Measurements from ENCODE around the gene FXR2.

GRCh38 chr17:7572588-7573323 is 41.9 kb downstream of the FXR2 start:
- TF ChIP-seq EZH2 (IDR thresholded peaks at IDR 0.05; ENCODE audit: borderline replicate concordance, low read depth, low read length, severe bottlenecking) (no peak), POLR2AphosphoS5 (IDR thresholded peaks at IDR 0.05; ENCODE audit: insufficient read depth, low read depth, low read length) (peak; percentile 100), POLR2A (IDR thresholded peaks at IDR 0.05; ENCODE audit: low read depth, low read length) (peak; percentile 99), MYC (IDR thresholded peaks at IDR 0.05; ENCODE audit: low read depth, low read length) (no peak), FOS (IDR thresholded peaks at IDR 0.05; ENCODE audit: borderline replicate concordance, insufficient read depth, low read length) (no peak), JUN (IDR thresholded peaks at IDR 0.05; ENCODE audit: borderline replicate concordance, insufficient read depth, insufficient read length, low read depth) (no peak), GATA2 (IDR thresholded peaks at IDR 0.05; ENCODE audit: insufficient read depth, insufficient read length, low read depth, low read length) (no peak)
- TF ChIP-seq, protein P1, sequence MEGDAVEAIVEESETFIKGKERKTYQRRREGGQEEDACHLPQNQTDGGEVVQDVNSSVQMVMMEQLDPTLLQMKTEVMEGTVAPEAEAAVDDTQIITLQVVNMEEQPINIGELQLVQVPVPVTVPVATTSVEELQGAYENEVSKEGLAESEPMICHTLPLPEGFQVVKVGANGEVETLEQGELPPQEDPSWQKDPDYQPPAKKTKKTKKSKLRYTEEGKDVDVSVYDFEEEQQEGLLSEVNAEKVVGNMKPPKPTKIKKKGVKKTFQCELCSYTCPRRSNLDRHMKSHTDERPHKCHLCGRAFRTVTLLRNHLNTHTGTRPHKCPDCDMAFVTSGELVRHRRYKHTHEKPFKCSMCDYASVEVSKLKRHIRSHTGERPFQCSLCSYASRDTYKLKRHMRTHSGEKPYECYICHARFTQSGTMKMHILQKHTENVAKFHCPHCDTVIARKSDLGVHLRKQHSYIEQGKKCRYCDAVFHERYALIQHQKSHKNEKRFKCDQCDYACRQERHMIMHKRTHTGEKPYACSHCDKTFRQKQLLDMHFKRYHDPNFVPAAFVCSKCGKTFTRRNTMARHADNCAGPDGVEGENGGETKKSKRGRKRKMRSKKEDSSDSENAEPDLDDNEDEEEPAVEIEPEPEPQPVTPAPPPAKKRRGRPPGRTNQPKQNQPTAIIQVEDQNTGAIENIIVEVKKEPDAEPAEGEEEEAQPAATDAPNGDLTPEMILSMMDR (IDR thresholded peaks at IDR 0.05; ENCODE audit: extremely low read depth in 1 of 2, insufficient read depth in 1 of 2, low read depth in 1 of 2, low read length in 2 of 2), result no peak
- TF ChIP-seq, protein P2, sequence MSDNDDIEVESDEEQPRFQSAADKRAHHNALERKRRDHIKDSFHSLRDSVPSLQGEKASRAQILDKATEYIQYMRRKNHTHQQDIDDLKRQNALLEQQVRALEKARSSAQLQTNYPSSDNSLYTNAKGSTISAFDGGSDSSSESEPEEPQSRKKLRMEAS (IDR thresholded peaks at IDR 0.05; ENCODE audit: insufficient read depth, insufficient read length), result no peak

Data from endothelial cell of umbilical vein (primary cell).